ENCODE measurements around the gene CSNK1D.

The CSNK1D gene

GRCh38 chr17:82292251-82293154 lies 19.0 kb upstream of the CSNK1D start:
- Histone ChIP-seq H3K27ac (ENCODE audit: low read length) (peak overlapping the region; percentile 95), H3K79me2 (ENCODE audit: insufficient read depth, low read length) (peaks cover 10% of the 10 kb centered on the region), H3K4me2 (ENCODE audit: insufficient read depth, low read length) (peak overlapping the region; percentile 74), H3K4me1 (ENCODE audit: insufficient read depth, low read length) (peaks cover 54% of the 10 kb centered on the region), H3K27me3 (ENCODE audit: insufficient read depth, low read length, poor library complexity) (no peaks in the 10 kb centered on the region), H3K36me3 (ENCODE audit: insufficient read depth, low read length) (no peaks in the 10 kb centered on the region), H3K9ac (ENCODE audit: low read depth, low read length) (peak overlapping the region; percentile 96), H2AFZ (ENCODE audit: low read depth, low read length) (peak overlapping the region; percentile 81), H3K4me3 (ENCODE audit: low read depth in 1 of 2, low read length in 2 of 2) (peak overlapping the region; percentile 76 to 82), H4K20me1 (ENCODE audit: insufficient read depth, low read length) (no peaks in the 10 kb centered on the region), H3K9me3 (ENCODE audit: insufficient read depth, low read length, severe bottlenecking) (no peaks in the 10 kb centered on the region)
- TF ChIP-seq EZH2 (IDR thresholded peaks at IDR 0.05; ENCODE audit: borderline replicate concordance, low read depth, low read length, severe bottlenecking), result no peak
- no peak for TF ChIP-seq CTCF (IDR thresholded peaks at IDR 0.05; ENCODE audit: borderline replicate concordance, extremely low read depth, low read length, poor library complexity, severe bottlenecking)
- ATAC-seq (ENCODE audit: insufficient read depth, low read depth), result peak; percentile 96
- peak; percentile 98 for DNase-seq

- Histone ChIP-seq H3K4me3 (ENCODE audit: low read depth in 1 of 2, low read length in 2 of 2) (peak overlapping the region; percentile 76 to 82), H3K27ac (ENCODE audit: low read length) (peak overlapping the region; percentile 85), H4K20me1 (ENCODE audit: insufficient read depth, low read length) (no peaks in the 10 kb centered on the region), H2AFZ (ENCODE audit: low read depth, low read length) (peak overlapping the region; percentile 69; the same call in 1 of the 2 replicates), H3K27me3 (ENCODE audit: insufficient read depth, low read length, poor library complexity) (no peaks in the 10 kb centered on the region), H3K4me1 (ENCODE audit: insufficient read depth, low read length) (peaks cover 46% of the 10 kb centered on the region), H3K4me2 (ENCODE audit: insufficient read depth, low read length) (peak overlapping the region; percentile 74), H3K79me2 (ENCODE audit: insufficient read depth, low read length) (peaks cover 10% of the 10 kb centered on the region), H3K9me3 (ENCODE audit: insufficient read depth, low read length, severe bottlenecking) (no peaks in the 10 kb centered on the region), H3K9ac (ENCODE audit: low read depth, low read length) (peak overlapping the region; percentile 96), H3K36me3 (ENCODE audit: insufficient read depth, low read length) (no peaks in the 10 kb centered on the region)
- no peak for ATAC-seq (ENCODE audit: insufficient read depth, low read depth)
- no peak for DNase-seq
- no peak for TF ChIP-seq CTCF (IDR thresholded peaks at IDR 0.05; ENCODE audit: borderline replicate concordance, extremely low read depth, low read length, poor library complexity, severe bottlenecking)
- no peak for TF ChIP-seq EZH2 (IDR thresholded peaks at IDR 0.05; ENCODE audit: borderline replicate concordance, low read depth, low read length, severe bottlenecking)
Measured at GRCh38 chr17:82291582-82292250, 18.2 kb upstream of the CSNK1D start.

- H3K9me3 ChIP-seq (ENCODE audit: insufficient read depth, low read length, severe bottlenecking), result no peaks in the 10 kb centered on the region
- no peak overlapping the region for H3K4me2 ChIP-seq (ENCODE audit: insufficient read depth, low read length)
- no peak overlapping the region for H2AFZ ChIP-seq (ENCODE audit: low read depth, low read length)
- peaks cover 10% of the 10 kb centered on the region for H3K79me2 ChIP-seq (ENCODE audit: insufficient read depth, low read length)
- no peaks in the 10 kb centered on the region for H4K20me1 ChIP-seq (ENCODE audit: insufficient read depth, low read length)
- no peaks in the 10 kb centered on the region for H3K36me3 ChIP-seq (ENCODE audit: insufficient read depth, low read length)
- H3K4me1 ChIP-seq (ENCODE audit: insufficient read depth, low read length), result peaks cover 19% of the 10 kb centered on the region
- ATAC-seq (ENCODE audit: insufficient read depth, low read depth) (no peak), DNase-seq (no peak)
- no peak overlapping the region for H3K9ac ChIP-seq (ENCODE audit: low read depth, low read length)
- H3K27me3 ChIP-seq (ENCODE audit: insufficient read depth, low read length, poor library complexity), result no peaks in the 10 kb centered on the region
- no peak overlapping the region for H3K4me3 ChIP-seq (ENCODE audit: low read depth in 1 of 2, low read length in 2 of 2)
- no peak for TF ChIP-seq EZH2 (IDR thresholded peaks at IDR 0.05; ENCODE audit: borderline replicate concordance, low read depth, low read length, severe bottlenecking)
- no peak for TF ChIP-seq CTCF (IDR thresholded peaks at IDR 0.05; ENCODE audit: borderline replicate concordance, extremely low read depth, low read length, poor library complexity, severe bottlenecking)
- no peak overlapping the region for H3K27ac ChIP-seq (ENCODE audit: low read length)
Measured at GRCh38 chr17:82287868-82288801, 14.6 kb upstream of the CSNK1D start.
